GM20000 (cell line): Measurements from ENCODE around the gene GRK3.

Experiments
- DNase-seq: peaks from one replicate; pipeline ENCODE4 v3.0.0; 2012; ENCODE audit warnings: low spot score
- TF ChIP-seq, protein P1 (sequence below): IDR thresholded peaks from 2 replicates; pipeline ENCODE4 v1.5.1; 2012; ENCODE audit warnings: mild to moderate bottlenecking, control low read depth; ENCODE audit errors: extremely low read depth, missing control alignments

Gene GRK3

DNA sequence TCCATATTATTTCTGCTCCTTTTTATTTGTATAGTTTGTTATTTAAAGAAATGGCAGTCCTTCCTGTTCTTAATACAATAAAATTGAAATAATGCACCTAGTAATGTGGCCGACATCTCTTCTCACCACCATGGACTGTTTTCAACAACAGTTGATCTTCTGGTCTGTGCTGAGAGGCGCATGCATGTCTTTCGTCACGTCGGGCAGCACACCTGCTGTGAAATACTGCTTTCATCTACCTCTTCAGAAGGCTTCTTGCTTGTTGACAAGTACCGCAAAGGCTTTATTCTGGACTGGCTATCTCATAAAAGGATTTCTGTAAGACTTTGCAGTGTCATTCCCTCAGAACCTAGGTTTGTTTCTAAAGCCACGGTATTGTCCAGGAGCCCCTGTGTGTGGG is 163.6 kb downstream of the GRK3 start:
- TF ChIP-seq, protein P1, sequence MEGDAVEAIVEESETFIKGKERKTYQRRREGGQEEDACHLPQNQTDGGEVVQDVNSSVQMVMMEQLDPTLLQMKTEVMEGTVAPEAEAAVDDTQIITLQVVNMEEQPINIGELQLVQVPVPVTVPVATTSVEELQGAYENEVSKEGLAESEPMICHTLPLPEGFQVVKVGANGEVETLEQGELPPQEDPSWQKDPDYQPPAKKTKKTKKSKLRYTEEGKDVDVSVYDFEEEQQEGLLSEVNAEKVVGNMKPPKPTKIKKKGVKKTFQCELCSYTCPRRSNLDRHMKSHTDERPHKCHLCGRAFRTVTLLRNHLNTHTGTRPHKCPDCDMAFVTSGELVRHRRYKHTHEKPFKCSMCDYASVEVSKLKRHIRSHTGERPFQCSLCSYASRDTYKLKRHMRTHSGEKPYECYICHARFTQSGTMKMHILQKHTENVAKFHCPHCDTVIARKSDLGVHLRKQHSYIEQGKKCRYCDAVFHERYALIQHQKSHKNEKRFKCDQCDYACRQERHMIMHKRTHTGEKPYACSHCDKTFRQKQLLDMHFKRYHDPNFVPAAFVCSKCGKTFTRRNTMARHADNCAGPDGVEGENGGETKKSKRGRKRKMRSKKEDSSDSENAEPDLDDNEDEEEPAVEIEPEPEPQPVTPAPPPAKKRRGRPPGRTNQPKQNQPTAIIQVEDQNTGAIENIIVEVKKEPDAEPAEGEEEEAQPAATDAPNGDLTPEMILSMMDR, result no peak
- DNase-seq, result no peak

DNA sequence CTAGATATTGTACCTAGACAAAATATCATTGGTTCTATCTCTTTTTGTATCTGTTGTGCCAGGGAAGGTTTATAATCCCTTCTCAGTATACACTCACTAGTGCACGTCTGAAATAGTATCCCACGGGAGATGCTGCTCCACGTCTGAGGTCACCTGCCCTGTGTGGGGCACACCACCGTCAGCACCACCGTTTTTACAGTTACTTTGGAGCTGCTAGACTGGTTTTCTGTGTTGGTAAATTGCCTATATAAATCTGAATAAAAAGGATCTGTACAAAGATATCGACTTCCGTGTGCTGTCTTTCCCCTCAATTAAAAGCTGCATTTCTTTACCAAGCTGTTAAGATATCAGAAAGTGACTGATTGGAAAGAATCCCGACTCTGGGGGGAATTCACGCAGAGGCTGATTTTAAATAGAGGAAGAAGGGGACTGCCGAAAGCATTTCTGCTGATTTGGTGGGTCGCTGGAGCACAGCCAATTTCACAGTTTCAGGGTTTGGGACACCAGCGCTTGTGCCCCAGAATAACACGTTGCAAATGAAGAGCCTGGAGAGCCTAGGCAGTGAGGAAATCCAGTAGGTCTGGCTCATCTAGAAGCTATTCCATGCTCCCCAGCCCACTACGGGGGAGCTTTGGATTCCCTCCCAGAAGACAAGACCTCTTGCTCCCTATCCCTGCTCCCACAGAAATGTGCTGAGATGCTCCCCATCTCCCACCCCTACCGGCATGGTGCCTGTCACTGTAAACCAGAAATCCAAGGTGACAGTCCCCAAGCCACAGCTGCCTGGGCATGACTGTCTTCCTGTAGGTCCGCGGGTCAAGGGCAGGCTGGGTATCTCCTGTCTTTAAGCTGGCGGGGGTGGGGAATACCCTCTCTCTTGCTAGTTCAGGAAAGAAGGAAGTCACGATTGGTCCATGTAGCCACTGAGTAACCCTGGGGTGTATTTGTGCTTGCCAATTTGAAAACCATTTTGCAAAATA is 164.8 kb downstream of the GRK3 start:
- TF ChIP-seq, protein P1, result no peak
- DNase-seq, result no peak

GRCh38 chr22:25735650-25736049 is 171.2 kb downstream of the GRK3 start:
- no peak for DNase-seq
- TF ChIP-seq, protein P1, result no peak

DNA sequence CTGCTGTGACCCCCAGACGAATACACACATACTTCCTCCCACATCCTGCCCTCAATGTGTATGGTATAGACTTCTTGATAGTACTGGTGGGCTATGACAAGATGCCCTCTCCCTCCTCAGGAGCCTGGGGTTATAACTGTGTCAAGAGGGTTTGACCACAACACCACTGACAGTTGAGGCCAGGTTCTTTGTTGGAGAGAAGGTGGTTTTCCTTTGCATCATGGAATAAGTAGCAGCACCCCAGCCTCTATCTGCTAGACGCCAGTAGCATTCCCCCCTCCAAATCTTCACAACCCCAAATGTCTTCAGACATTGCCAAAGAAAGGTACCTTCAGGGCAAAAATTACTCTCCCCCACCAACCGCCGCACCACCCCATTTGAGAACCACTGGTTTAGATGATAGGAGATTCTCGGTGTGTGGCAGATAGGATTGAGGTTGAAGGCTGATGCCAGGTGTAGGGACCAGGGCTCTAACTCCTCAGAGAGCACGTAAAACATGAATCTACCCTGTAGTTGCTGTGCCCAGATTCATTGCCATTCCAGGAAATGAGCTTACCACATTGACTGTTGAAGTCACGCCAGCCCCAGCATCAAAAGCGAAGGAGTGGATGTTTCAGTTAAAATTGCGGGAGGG is 172.0 kb downstream of the GRK3 start:
- TF ChIP-seq, protein P1, result no peak
- no peak for DNase-seq

- TF ChIP-seq, protein P1, result no peak
- DNase-seq, result no peak
Measured at GRCh38 chr22:25739659-25740344, 175.3 kb downstream of the GRK3 start.

DNA sequence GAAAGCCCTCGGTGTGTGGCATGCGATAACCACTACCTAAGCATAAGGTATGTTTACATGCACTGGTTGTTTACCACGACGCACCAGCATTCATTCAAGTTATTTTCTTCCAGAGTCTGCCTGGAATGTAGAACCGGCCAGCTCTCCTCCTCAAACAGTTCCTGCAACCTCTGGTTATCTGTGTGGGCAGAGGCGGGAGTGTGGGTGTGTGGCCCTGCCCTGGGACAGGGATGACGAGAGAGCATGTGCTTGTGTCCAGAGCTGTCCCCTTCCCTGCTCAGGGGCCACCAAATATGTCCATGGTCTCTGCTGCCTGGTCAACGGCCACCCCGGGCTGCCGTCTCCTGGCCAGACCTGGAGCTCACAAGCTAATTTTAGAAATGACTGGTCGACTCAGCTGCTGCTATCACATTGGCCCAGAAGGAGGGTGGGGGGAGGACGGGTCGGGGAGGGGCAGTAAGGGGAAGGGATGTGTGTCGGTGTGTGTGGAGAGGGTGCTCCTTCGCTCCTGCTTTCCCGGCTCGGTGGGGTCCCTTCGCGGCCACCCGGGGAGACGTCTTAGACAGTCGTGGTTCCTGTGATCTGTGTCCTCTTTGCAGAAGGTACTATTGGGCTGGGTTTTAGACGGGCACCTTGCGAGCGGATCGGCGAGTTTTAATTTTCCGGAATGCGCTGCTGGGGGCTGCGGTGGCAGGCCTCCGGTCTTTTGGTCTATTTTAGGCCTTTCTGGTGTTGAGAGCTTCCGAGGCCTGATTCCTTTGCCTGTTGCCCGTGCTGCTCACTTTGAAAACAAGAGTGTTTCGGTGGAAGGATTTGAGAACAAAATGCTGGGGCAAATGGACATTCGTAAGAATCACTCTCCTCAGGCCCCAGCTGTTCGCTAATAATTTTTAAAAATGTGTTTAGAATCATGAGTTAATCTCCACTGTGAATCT is 177.5 kb downstream of the GRK3 start, which contains the start of gene MYO18B:
TSS of gene MYO18B (plus strand) at position 497 of the 935 bp plus-strand sequence. CDS start 18,905 bp downstream, outside the sequence.
- TF ChIP-seq, protein P1, result no peak
- no peak for DNase-seq
